ENCODE results near the gene PLA2G3. TPM values are rescaled to one million over a fixed set of nuclear protein-coding genes. Genes with fewer than 3 reads are reported as not detected.

PLA2G3 gene
- total RNA-seq, 2 experiments from 2014 or later, result not detected

DNA sequence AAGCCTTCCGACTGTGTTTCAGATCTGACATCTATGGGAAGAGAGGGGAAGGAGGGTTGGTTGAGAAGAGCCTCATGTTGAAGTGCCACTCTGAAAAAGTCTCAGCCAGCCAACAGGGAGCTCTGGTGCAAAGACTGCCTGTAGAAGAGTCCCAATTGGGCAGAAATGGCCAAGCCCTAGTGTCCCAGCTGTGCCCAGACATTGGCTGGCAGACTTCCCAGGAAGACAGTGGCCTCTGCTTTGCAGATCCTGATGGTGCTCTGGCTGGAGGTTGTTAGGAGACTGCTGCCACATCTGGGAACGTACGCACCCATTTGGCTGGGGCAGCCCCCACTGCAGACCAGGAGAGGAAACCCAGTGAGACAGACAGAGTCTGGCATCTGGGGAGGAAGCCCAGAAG lies 3.2 kb upstream of the PLA2G3 start:
- no peaks in the 10 kb centered on the region for H3K27me3 Mint-ChIP-seq (ENCODE audit: low read depth)
- H3K27ac Mint-ChIP-seq, result no peak overlapping the region
- ChIA-PET POLR2A (no interaction called here), CTCF (interaction anchor here (1.2 kb wide), 1 partner anchor 60 kb away, joined by 3 read pairs; no protein-coding TSS in a partner anchor)
- peaks cover 9% of the 10 kb centered on the region for H3K4me1 Mint-ChIP-seq (ENCODE audit: low read depth)
- H3K4me3 Mint-ChIP-seq, result no peak overlapping the region
- H3K36me3 Mint-ChIP-seq (ENCODE audit: low read depth), result no peaks in the 10 kb centered on the region
- ATAC-seq (no peak), DNase-seq (no peak)
- no peaks in the 10 kb centered on the region for H3K9me3 Mint-ChIP-seq (ENCODE audit: insufficient read depth)

DNA sequence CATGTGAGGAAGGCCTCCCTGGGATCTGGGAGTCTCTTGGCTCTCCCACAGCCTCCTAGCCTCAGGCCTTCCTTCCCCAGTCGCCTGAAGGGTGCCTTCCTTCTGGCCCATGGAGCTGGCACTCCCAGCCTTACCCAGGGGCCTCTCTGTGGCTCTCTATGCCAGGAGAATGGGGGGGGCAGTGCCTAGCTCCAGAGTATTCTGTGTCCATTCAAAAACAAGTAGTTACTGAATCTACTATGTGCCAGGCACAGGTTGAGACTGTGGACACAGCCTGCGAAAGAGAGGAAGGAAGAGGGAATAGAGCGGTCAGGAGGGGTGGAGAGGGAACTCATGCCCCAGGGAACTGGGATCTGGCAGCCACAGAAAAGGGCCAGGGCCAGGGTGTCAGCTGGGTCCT lies 2.7 kb upstream of the PLA2G3 start:
- ATAC-seq, result no peak
- no peak for DNase-seq
- no peaks in the 10 kb centered on the region for H3K27me3 Mint-ChIP-seq (ENCODE audit: low read depth)
- H3K4me3 Mint-ChIP-seq, result no peak overlapping the region
- H3K4me1 Mint-ChIP-seq (ENCODE audit: low read depth), result peaks cover 9% of the 10 kb centered on the region
- POLR2A ChIA-PET, result no interaction called here
- H3K36me3 Mint-ChIP-seq (ENCODE audit: low read depth), result no peaks in the 10 kb centered on the region
- H3K9me3 Mint-ChIP-seq (ENCODE audit: insufficient read depth), result no peaks in the 10 kb centered on the region
- CTCF ChIA-PET, result no interaction called here
- no peak overlapping the region for H3K27ac Mint-ChIP-seq

DNA sequence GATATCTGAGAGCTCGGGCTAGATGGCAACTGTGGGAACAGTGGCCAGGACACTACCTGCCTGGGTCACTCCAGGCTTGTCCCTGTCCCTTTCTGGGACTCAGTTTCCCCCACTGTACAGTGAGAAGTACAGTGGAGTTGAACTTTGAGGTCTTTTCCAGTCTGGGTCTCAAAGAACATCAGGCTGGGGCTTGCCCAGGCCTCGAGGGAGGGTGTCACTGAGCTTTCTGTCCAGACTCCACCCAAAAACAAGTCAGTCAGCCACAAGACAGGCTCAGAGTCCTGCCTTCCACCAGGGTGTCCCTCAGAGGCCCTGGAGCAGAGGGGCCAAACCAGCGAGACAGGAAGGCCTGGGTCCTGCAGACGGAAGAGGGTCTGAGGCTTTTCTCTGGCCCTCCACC lies 2.0 kb upstream of the PLA2G3 start:
- ChIA-PET POLR2A (no interaction called here), CTCF (no interaction called here)
- no peak overlapping the region for H3K27ac Mint-ChIP-seq
- ATAC-seq (no peak), DNase-seq (no peak)
- no peaks in the 10 kb centered on the region for H3K36me3 Mint-ChIP-seq (ENCODE audit: low read depth)
- no peaks in the 10 kb centered on the region for H3K27me3 Mint-ChIP-seq (ENCODE audit: low read depth)
- H3K9me3 Mint-ChIP-seq (ENCODE audit: insufficient read depth), result no peaks in the 10 kb centered on the region
- H3K4me3 Mint-ChIP-seq, result no peak overlapping the region
- H3K4me1 Mint-ChIP-seq (ENCODE audit: low read depth), result peaks cover 9% of the 10 kb centered on the region

DNA sequence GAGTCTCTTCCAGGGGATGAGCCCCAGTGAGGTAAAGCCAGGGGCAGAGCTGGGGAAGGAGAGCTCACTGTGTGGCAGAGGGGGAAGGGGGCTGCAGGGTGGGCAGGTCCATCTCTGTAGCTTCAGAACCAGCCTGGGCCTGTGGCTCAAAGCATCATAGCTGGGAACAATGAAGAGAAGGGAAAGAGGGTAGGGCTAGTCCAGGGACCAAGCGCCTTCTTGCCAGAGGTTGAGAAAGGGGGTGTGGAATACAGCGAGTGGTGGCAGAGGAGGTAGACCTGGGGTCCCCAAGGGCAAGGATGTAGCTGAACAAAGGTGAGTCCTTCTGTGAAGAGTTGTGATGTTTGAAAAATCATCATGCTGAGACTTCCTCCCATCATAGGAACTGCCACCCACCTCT lies 1.2 kb upstream of the PLA2G3 start:
- ATAC-seq (no peak), DNase-seq (no peak)
- H3K9me3 Mint-ChIP-seq (ENCODE audit: insufficient read depth), result no peaks in the 10 kb centered on the region
- no peak overlapping the region for H3K4me3 Mint-ChIP-seq
- H3K27ac Mint-ChIP-seq, result no peak overlapping the region
- ChIA-PET CTCF (interaction anchor here (0.8 kb wide), 1 partner anchor 172 kb away, joined by 3 read pairs; no protein-coding TSS in a partner anchor), POLR2A (no interaction called here)
- H3K4me1 Mint-ChIP-seq (ENCODE audit: low read depth), result peaks cover 9% of the 10 kb centered on the region
- no peaks in the 10 kb centered on the region for H3K27me3 Mint-ChIP-seq (ENCODE audit: low read depth)
- H3K36me3 Mint-ChIP-seq (ENCODE audit: low read depth), result no peaks in the 10 kb centered on the region

DNA sequence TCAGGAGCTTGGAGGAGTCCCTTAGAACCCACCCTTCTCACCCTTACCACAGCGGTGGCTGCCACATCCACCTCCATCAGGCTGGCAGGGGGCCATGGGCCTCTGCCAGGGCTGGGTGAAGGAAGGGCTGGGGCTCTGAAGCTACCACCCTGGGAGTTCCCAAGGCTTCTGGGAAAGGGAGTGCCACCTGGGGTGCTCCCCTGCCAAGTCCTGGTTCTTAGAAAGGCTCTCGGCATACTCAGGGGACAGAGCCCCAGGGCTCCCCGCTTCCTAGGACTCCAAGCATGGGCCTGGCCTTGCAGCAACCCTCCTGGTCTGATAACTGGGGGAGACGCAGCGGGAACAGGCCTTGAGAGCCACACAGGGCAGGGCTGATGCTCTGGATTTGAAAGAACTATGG lies 438 bp upstream of the PLA2G3 start:
- no peak for ATAC-seq
- H3K9me3 Mint-ChIP-seq (ENCODE audit: insufficient read depth), result no peaks in the 10 kb centered on the region
- H3K27ac Mint-ChIP-seq, result no peak overlapping the region
- ChIA-PET POLR2A (no interaction called here), CTCF (no interaction called here)
- peaks cover 9% of the 10 kb centered on the region for H3K4me1 Mint-ChIP-seq (ENCODE audit: low read depth)
- no peaks in the 10 kb centered on the region for H3K27me3 Mint-ChIP-seq (ENCODE audit: low read depth)
- H3K36me3 Mint-ChIP-seq (ENCODE audit: low read depth), result no peaks in the 10 kb centered on the region
- no peak overlapping the region for H3K4me3 Mint-ChIP-seq
- DNase-seq, result no peak

DNA sequence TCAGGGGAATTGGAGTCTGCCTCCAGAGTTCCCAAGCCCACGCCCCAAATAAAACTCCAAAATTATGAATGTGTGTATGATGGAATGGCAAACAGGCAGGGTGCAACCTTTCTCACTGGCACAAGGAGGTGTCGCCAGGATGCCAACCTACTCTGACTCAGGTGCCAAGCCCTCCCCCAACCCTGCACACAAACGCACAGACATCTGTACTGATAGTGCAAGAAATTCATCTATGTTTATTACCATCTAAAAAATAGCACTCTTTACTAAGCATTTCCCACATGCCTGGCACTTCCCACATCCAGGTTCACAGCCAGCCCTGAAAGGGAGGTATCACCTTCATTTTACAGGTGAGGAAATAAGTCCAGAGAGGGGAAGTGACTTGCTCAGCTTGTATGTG lies 1.2 kb downstream of the PLA2G3 start:
- Mint-ChIP-seq H3K4me1 (ENCODE audit: low read depth) (peaks cover 2% of the 10 kb centered on the region), H3K27ac (no peak overlapping the region), H3K9me3 (ENCODE audit: insufficient read depth) (no peaks in the 10 kb centered on the region), H3K27me3 (ENCODE audit: low read depth) (no peaks in the 10 kb centered on the region), H3K4me3 (no peak overlapping the region), H3K36me3 (ENCODE audit: low read depth) (no peaks in the 10 kb centered on the region)
- POLR2A ChIA-PET, result no interaction called here
- ATAC-seq, result no peak
- DNase-seq, result no peak
- CTCF ChIA-PET, result no interaction called here

DNA sequence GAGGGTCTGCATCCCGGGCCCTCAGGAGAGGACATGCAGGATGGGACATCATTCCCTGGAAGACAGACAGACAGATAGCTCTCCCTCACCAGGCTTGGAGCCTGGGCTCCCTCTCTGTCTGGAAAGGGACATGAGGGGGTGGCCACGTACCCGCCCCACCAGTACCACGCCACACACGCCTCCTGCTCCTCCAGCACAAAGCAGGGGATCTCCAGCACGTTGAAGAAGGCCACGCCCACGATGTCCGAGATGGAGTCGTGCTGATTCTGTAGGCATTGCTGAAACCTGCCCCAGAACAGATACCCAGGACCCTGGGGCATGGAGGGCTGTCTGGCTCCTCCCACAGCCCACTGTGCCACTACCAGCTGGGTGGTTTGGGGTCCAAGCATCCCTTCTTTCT lies 2.2 kb downstream of the PLA2G3 start:
- DNase-seq (no peak), ATAC-seq (no peak)
- H3K4me1 Mint-ChIP-seq (ENCODE audit: low read depth), result no peaks in the 10 kb centered on the region
- ChIA-PET POLR2A (no interaction called here), CTCF (no interaction called here)
- H3K27ac Mint-ChIP-seq, result no peak overlapping the region
- H3K4me3 Mint-ChIP-seq, result no peak overlapping the region
- no peaks in the 10 kb centered on the region for H3K9me3 Mint-ChIP-seq (ENCODE audit: insufficient read depth)
- no peaks in the 10 kb centered on the region for H3K27me3 Mint-ChIP-seq (ENCODE audit: low read depth)
- H3K36me3 Mint-ChIP-seq (ENCODE audit: low read depth), result no peaks in the 10 kb centered on the region

DNA sequence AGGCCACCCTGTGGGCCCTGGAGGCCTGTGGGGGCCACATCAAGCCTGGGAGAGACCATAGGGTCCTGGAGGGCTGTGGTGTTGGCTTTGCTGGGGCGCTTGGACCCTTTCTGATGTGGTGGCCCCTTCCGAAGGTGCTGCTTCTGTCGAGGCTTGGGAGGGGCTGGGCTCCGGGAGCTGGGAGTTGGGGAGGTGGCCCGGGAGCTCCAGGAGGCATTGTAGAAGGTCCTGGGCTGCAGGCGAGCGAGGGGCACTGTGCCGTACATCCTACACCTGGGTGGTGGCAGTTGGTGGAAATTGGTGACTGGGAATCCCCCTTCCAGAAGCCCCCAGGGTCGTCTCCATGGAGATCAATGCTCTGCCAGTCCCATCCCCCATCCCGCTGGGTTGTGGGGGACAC lies 2.6 kb downstream of the PLA2G3 start:
- Mint-ChIP-seq H3K4me1 (ENCODE audit: low read depth) (no peaks in the 10 kb centered on the region), H3K9me3 (ENCODE audit: insufficient read depth) (no peaks in the 10 kb centered on the region), H3K27ac (no peak overlapping the region), H3K4me3 (no peak overlapping the region), H3K27me3 (ENCODE audit: low read depth) (no peaks in the 10 kb centered on the region), H3K36me3 (ENCODE audit: low read depth) (no peaks in the 10 kb centered on the region)
- ATAC-seq (no peak), DNase-seq (no peak)
- CTCF ChIA-PET, result no interaction called here
- POLR2A ChIA-PET, result no interaction called here

DNA sequence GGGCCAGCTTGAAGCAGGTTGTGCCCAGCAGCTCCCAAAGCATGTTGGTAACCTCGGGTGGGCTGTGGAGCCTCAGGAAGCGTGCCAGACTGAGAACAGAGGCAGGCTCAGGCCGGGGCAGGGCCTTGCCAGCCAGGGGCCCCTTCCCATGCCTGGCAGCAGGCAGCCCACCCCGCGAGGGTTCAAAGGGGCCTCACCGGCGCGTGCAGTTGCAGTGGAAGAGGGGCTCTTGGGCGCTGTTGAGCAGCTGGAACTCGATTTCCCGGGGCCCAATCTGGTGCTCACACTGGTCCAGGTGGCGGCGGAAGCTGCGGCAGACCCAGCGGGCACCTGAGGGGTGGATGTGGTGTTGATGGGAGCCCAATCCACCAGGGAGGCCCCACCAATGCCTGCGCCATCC lies 3.6 kb downstream of the PLA2G3 start:
- no peaks in the 10 kb centered on the region for H3K4me1 Mint-ChIP-seq (ENCODE audit: low read depth)
- ChIA-PET POLR2A (interaction anchor here (0.6 kb wide), 1 partner anchor 233 kb away, joined by 3 read pairs; no protein-coding TSS in a partner anchor), CTCF (no interaction called here)
- ATAC-seq, result no peak
- DNase-seq, result no peak
- H3K27me3 Mint-ChIP-seq (ENCODE audit: low read depth), result no peaks in the 10 kb centered on the region
- no peaks in the 10 kb centered on the region for H3K9me3 Mint-ChIP-seq (ENCODE audit: insufficient read depth)
- H3K36me3 Mint-ChIP-seq (ENCODE audit: low read depth), result no peaks in the 10 kb centered on the region
- H3K27ac Mint-ChIP-seq, result no peak overlapping the region
- no peak overlapping the region for H3K4me3 Mint-ChIP-seq

DNA sequence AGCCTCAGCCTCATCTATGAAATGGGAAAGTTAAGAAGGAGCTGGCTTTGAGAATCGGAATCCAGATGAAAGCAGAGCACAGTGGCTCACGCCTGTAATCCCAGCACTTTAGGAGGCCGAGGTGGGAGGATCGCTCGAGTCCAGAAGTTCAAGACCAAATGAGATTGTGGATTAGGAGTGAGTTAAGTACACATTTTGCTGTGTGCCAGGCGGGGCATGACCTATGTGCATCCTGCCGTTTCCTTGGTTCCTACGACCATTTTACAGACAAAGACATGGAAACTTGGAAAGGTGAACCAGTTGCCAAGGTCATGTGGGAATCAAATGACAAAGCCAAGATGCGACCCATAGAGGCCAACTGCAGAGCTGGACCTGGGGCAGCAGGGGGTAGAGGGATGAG lies 4.2 kb downstream of the PLA2G3 start:
- Mint-ChIP-seq H3K27ac (no peak overlapping the region), H3K27me3 (ENCODE audit: low read depth) (no peaks in the 10 kb centered on the region), H3K9me3 (ENCODE audit: insufficient read depth) (no peaks in the 10 kb centered on the region), H3K36me3 (ENCODE audit: low read depth) (no peaks in the 10 kb centered on the region), H3K4me1 (ENCODE audit: low read depth) (no peaks in the 10 kb centered on the region), H3K4me3 (no peak overlapping the region)
- DNase-seq (no peak), ATAC-seq (no peak)
- CTCF ChIA-PET, result no interaction called here
- POLR2A ChIA-PET, result interaction anchor here (0.6 kb wide), 1 partner anchor 232 kb away, joined by 3 read pairs; no protein-coding TSS in a partner anchor

DNA sequence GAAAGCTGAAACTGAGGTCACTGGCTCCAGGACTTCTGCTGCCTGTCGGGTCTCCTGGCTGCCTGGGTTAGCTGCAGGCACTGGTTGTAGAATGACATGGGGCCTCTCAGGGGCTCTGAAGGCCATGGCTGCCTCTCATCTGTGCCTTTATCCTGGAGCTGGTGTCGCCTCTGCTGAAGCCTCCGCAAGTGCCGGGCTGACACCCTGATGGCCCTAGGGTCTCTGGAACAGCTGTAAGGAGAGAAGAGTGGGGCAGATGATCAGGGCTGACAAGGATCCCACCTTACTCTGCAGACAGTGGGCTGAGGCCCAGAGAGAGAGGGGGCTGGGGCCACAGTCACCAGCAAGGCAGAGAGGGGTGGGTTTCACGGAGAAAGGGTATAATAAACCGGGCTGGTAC lies 4.6 kb downstream of the PLA2G3 start:
- Mint-ChIP-seq H3K4me3 (no peak overlapping the region), H3K36me3 (ENCODE audit: low read depth) (no peaks in the 10 kb centered on the region), H3K27ac (no peak overlapping the region), H3K27me3 (ENCODE audit: low read depth) (no peaks in the 10 kb centered on the region), H3K4me1 (ENCODE audit: low read depth) (no peaks in the 10 kb centered on the region), H3K9me3 (ENCODE audit: insufficient read depth) (no peaks in the 10 kb centered on the region)
- ChIA-PET POLR2A (no interaction called here), CTCF (interaction anchor here (1.6 kb wide), 1 partner anchor 28 kb away, joined by 6 read pairs; the partner anchor contains the start of gene SELENOM)
- DNase-seq (no peak), ATAC-seq (no peak)

DNA sequence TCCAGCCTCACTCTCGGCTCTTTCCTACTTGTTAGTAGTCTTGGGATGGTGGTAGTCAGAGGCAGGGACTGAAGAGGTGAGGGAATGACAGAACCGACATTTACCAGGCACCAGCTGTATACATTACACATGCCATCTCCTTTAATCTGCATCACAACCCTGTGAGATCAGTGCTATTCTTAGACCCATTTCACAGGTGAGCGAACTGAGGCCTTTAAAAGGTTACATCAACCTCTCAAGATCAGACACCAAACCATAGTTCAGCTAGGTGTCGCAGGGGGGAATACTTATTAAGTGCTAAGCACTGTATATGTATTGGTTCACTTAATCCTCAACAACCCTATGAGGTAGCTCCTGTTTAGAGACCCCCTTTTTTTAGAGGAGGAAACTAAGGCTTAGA lies 5.6 kb downstream of the PLA2G3 start:
- Mint-ChIP-seq H3K4me1 (ENCODE audit: low read depth) (no peaks in the 10 kb centered on the region), H3K9me3 (ENCODE audit: insufficient read depth) (no peaks in the 10 kb centered on the region), H3K27ac (no peak overlapping the region), H3K36me3 (ENCODE audit: low read depth) (no peaks in the 10 kb centered on the region), H3K27me3 (ENCODE audit: low read depth) (no peaks in the 10 kb centered on the region), H3K4me3 (no peak overlapping the region)
- ChIA-PET POLR2A (no interaction called here), CTCF (interaction anchor here (1.6 kb wide), 1 partner anchor 27 kb away, joined by 6 read pairs; the partner anchor contains the start of gene SELENOM)
- DNase-seq (no peak), ATAC-seq (no peak)

DNA sequence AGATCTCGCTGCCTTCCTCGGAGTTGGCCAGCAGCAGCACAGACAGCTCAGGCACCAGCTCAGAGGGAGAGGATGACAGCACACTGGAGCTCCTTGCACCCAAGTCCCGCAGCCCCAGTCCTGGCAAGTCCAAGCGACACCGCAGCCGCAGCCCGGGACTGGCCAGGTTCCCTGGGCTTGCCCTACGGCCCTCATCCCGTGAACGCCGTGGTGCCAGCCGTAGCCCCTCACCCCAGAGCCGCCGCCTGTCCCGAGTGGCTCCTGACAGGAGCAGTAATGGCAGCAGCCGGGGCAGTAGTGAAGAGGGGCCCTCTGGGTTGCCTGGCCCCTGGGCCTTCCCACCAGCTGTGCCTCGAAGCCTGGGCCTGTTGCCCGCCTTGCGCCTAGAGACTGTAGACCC lies 6.4 kb downstream of the PLA2G3 start:
- H3K36me3 Mint-ChIP-seq (ENCODE audit: low read depth), result no peaks in the 10 kb centered on the region
- no peaks in the 10 kb centered on the region for H3K4me1 Mint-ChIP-seq (ENCODE audit: low read depth)
- CTCF ChIA-PET, result no interaction called here

More for the DNA sequence above, 6.4 kb downstream of the PLA2G3 start:
- H3K27ac Mint-ChIP-seq, result no peak overlapping the region
- POLR2A ChIA-PET, result interaction anchor here (0.5 kb wide), 1 partner anchor 25 kb away, joined by 3 read pairs; no protein-coding TSS in a partner anchor
- H3K4me3 Mint-ChIP-seq, result no peak overlapping the region
- H3K9me3 Mint-ChIP-seq (ENCODE audit: insufficient read depth), result no peaks in the 10 kb centered on the region
- DNase-seq (no peak), ATAC-seq (no peak)
- no peaks in the 10 kb centered on the region for H3K27me3 Mint-ChIP-seq (ENCODE audit: low read depth)

Measured in activated CD8-positive, alpha-beta T cell treated with anti-CD3 and anti-CD28 coated beads, Interleukin-2, amount 10 ng/mL, durations not matched to agents 7 days and 5 days (primary cell).